Activated B cell treated with CpG ODN at 0.5 μM for 24 hours (primary cell): ENCODE results near the gene ANO6. TPM values are rescaled to one million over a fixed set of nuclear protein-coding genes. Genes with fewer than 3 reads are reported as not detected.

Experiments used
- ATAC-seq: fragments of 200-7000 bp; cut with Tn5 transposase; one replicate; pipeline ENCODE4 v1.10.0; 2021; ENCODE audit warnings: low read depth, mild to moderate bottlenecking, moderate library complexity
- CTCF ChIA-PET: fragments of 350-600 bp; sonication (Branson Sonifier 250); formaldehyde crosslinking; loops from one replicate; lab custom pipeline; 2021; ENCODE audit warnings: antibody characterized with exemption; lab: Charles Lee
- POLR2A ChIA-PET: fragments of 350-600 bp; sonication (Branson Sonifier 250); formaldehyde crosslinking; loops from one replicate; lab custom pipeline; 2021; ENCODE audit warnings: antibody characterized with exemption; lab: Charles Lee
- DNase-seq: peaks from one replicate; pipeline ENCODE4 v3.0.0; 2022
- H3K27ac Mint-ChIP-seq: one replicate; pipeline ENCODE4 v1.8.0; 2020; ENCODE audit warnings: mixed read lengths
- H3K27me3 Mint-ChIP-seq: one replicate; pipeline ENCODE4 v1.8.0; 2021; ENCODE audit warnings: mixed read lengths
- H3K36me3 Mint-ChIP-seq: one replicate; pipeline ENCODE4 v1.8.0; 2021; ENCODE audit warnings: low read depth, mixed read lengths
- H3K4me1 Mint-ChIP-seq: one replicate; pipeline ENCODE4 v1.8.0; 2021; ENCODE audit warnings: mixed read lengths
- H3K4me3 Mint-ChIP-seq: one replicate; pipeline ENCODE4 v1.8.0; 2020; ENCODE audit warnings: mild to moderate bottlenecking, mixed read lengths
- H3K9me3 Mint-ChIP-seq: one replicate; pipeline ENCODE4 v1.8.0; 2020; ENCODE audit warnings: mixed read lengths
- CTCF ChIP-seq: fragments of 200-600 bp; IDR thresholded peaks from one replicate; pipeline ENCODE4 v1.8.0; 2022; ENCODE audit warnings: antibody characterized with exemption, mild to moderate bottlenecking
- intact Hi-C: fragments of 100-400 bp; cut with micrococcal nuclease; formaldehyde crosslinking; loops from one replicate; pipeline ENCODE4 v1.15.1; 2024
- total RNA-seq: library from RNA; stranded (reverse); gene quantifications from 2 replicates; pipeline ENCODE4 v1.2.3, GENCODE V29; 2022

The ANO6 gene
- total RNA-seq, 1 donor from 2014 or later, result 16.3 TPM

DNA sequence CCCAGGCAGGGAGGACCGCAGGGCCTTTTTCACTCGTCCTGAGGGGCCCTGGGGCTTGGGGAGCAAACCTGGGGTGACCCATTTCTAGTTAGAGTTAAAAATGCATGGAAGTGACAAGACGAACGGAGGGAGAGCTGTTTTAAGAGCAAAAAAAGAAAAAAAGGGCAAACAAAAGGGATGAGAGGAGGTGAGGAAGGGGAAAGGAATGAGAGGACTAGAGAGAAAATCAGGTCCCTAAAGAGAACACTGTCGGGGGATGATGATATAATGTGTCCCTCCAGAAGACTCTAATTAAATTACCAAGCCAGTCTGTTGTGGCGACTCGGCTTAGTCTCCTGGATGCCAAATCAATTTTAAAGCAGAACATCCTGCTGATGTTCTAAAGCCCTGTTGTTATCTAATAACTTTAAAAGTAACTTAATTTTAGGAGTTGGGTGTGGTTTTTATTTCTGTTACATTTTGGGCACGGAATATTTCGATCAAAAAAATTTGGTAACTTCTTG lies 1.1 kb downstream of the ANO6 start:
- Mint-ChIP-seq H3K9me3 (no peaks in the 10 kb centered on the region), H3K4me1 (peaks cover 42% of the 10 kb centered on the region), H3K27ac (peak overlapping the region; percentile 46), H3K27me3 (no peaks in the 10 kb centered on the region), H3K36me3 (peaks cover 9% of the 10 kb centered on the region), H3K4me3 (peak overlapping the region; percentile 95)
- DNase-seq, result no peak
- no peak for TF ChIP-seq CTCF
- no peak for ATAC-seq
- CTCF ChIA-PET, result interaction anchor here (1.6 kb wide), 2 partner anchors 11 to 172 kb away, joined by 3 to 5 read pairs; no protein-coding TSS in a partner anchor
- intact Hi-C loops, result loop anchor here (1.0 to 10.0 kb wide), 4 partner anchors 11 to 1458 kb away; partner anchors contain the start of genes IRAK4 and PUS7L
- POLR2A ChIA-PET, result no interaction called here

GRCh38 chr12:45217846-45218245 lies 2.0 kb downstream of the ANO6 start:
- intact Hi-C loops, result loop anchor here (2.0 to 10.0 kb wide), 2 partner anchors 357 to 1459 kb away; partner anchors contain the start of genes IRAK4 and PUS7L
- Mint-ChIP-seq H3K27ac (no peak overlapping the region), H3K9me3 (no peaks in the 10 kb centered on the region), H3K4me3 (peak overlapping the region; percentile 95), H3K36me3 (peaks cover 9% of the 10 kb centered on the region), H3K4me1 (peaks cover 44% of the 10 kb centered on the region), H3K27me3 (no peaks in the 10 kb centered on the region)
- ATAC-seq (no peak), DNase-seq (no peak)
- ChIA-PET POLR2A (no interaction called here), CTCF (no interaction called here)
- no peak for TF ChIP-seq CTCF

DNA sequence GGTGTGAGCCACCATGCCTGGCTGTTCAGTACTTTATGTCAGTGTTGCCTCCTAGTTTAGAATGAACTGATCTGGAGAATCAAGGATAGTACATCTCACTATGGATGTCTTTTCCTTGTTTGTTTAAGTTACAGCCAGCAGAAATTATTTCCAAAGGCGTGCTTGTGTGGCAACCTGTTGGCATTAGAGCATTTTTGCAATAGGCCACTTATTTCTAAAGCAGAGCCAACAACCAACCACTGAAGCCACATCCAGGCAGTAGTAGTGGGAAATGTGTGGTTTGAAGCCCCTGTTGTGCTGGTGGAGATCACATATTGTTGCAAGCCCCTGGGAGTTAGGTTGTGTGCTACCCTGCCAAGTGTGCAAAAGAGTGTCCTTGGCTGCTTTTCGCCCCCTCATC lies 3.7 kb downstream of the ANO6 start:
- H3K4me3 Mint-ChIP-seq, result no peak overlapping the region
- CTCF ChIA-PET, result no interaction called here

GRCh38 chr12:45220363-45220931 lies 4.6 kb downstream of the ANO6 start:
- Mint-ChIP-seq H3K27me3 (no peaks in the 10 kb centered on the region), H3K4me1 (peaks cover 27% of the 10 kb centered on the region), H3K9me3 (no peaks in the 10 kb centered on the region), H3K36me3 (peaks cover 6% of the 10 kb centered on the region), H3K27ac (no peak overlapping the region), H3K4me3 (no peak overlapping the region)
- TF ChIP-seq CTCF, result no peak
- ChIA-PET CTCF (no interaction called here), POLR2A (no interaction called here)
- DNase-seq (no peak), ATAC-seq (no peak)
- intact Hi-C loops, result loop anchor here (5.0 kb wide), 1 partner anchor 47 kb away; no protein-coding TSS in a partner anchor

More for the DNA sequence above, 3.7 kb downstream of the ANO6 start:
- POLR2A ChIA-PET, result no interaction called here
- no peak for TF ChIP-seq CTCF
- H3K27ac Mint-ChIP-seq, result no peak overlapping the region
- intact Hi-C loops, result loop anchor here (5.0 to 10.0 kb wide), 2 partner anchors 48 to 355 kb away; no protein-coding TSS in a partner anchor
- DNase-seq (no peak), ATAC-seq (no peak)
- peaks cover 9% of the 10 kb centered on the region for H3K36me3 Mint-ChIP-seq
- H3K4me1 Mint-ChIP-seq, result peaks cover 35% of the 10 kb centered on the region
- H3K9me3 Mint-ChIP-seq, result no peaks in the 10 kb centered on the region
- no peaks in the 10 kb centered on the region for H3K27me3 Mint-ChIP-seq

GRCh38 chr12:45220969-45221368 lies 5.1 kb downstream of the ANO6 start:
- ChIA-PET CTCF (interaction anchor here (1.1 kb wide), 1 partner anchor 49 kb away, joined by 3 read pairs; no protein-coding TSS in a partner anchor), POLR2A (no interaction called here)
- no peak for DNase-seq
- Mint-ChIP-seq H3K4me3 (no peak overlapping the region), H3K27ac (no peak overlapping the region), H3K27me3 (no peaks in the 10 kb centered on the region), H3K4me1 (peaks cover 25% of the 10 kb centered on the region), H3K36me3 (peaks cover 2% of the 10 kb centered on the region), H3K9me3 (no peaks in the 10 kb centered on the region)
- no peak for ATAC-seq
- no peak for TF ChIP-seq CTCF
- intact Hi-C loops, result loop anchor here (5.0 kb wide), 1 partner anchor 46 kb away; no protein-coding TSS in a partner anchor
